ENCODE data around the gene EGLN2.
"Not testable (repeated sequence)": the region's sequence is repeated elsewhere in the genome, so short reads cannot be mapped to it uniquely, and the experiment has no call there.

The EGLN2 gene

DNA sequence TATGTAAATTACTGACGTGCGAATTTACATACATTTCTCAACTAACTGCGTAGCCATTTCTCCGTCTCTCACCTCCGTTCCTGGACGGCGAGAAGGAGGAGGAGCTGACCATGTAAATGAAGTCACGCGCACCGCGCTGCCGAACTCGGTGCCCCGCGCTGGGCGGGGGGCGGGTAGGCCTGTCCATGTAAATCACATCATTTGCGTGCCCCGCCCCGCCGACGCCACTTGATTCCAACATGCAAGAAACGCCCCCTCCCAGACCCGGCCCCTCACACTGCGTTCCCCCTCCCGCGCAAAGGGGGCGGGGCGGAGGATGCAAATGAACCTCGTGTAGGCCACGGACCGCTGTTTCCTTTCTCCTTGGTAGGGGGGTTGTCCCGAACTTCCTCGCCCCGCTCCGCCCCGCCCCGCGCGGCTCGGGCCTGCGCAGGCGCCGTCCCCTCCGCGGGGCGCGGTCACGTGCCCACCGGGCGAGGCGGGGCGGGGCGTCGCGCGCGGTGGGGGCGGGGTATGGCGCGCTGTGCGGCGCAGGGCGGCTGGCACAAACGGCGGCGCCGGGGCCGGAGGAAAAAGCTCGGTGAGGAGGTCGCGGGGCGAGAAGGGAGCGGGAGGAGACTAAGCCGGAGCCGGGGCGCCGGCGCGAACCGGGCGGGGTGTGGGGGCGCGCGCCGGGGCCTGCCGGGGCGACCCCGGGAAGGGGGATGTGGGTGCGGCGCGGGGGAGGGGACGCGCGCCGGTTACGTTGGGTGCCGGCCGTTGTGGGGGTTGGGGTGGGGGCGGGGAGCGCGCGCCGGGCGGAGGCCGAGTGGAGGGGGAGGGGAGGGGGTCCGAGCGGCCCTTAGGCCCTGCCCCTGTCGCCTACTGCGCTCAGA is at the start of gene EGLN2:
TSS of gene EGLN2 (plus strand) at position 509 of the 875 bp plus-strand sequence. CDS start 1,382 bp downstream, outside the sequence.
- peak; percentile 99 for DNase-seq

DNA sequence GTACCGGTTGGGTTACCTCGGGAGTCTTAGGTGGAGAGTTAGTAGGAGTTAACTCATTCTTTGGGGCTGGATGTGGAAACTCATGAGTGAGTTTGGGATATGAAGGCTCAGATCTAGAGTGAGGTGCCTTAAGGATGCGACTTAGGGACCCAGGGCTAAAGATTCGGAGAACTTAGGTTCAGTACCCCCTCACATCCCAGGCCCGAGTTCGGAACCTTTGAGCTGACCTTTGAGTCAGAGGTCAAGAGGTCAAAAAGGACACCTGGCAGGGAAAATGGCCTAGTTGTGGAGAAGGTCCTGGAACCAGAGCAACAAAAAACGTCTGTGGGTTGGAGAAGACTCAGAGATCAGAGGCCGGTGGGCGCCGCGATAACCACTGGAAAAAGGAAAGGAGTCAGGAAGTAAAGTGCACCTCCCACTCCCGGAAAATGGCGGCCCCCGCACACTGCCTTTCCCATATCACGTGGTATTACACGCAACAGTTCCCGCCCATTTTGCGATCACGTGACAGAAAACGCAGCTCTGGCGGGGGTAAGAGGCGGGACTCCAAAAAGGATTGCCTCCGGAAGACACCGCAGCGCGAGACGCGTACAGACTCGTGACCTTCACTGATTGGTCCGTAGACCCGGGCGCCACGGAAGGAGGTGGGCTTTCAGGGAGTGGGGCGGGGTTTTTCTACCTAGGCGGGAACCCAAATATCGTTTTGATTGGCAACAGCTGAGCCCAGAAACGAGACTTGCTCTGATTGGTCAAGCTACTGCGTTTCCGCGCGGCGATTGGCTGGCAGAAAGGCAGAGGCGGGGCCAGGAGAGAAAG is 48.7 kb upstream of the EGLN2 start, which contains the start of gene ACTMAP:
TSS of gene ACTMAP (minus strand) at position 420 of the 816 bp plus-strand sequence. CDS start 674 bp downstream, outside the sequence.
- peak; percentile 100 for DNase-seq

- DNase-seq, result peak; percentile 98
These were observed 48.0 kb upstream of the EGLN2 start, which contains the start of gene SNRPA for GRCh38 chr19:40750874-40751537. TSS of gene SNRPA (plus strand) at chr19:40751203. CDS start at chr19:40751409, 206 bp downstream.

DNA sequence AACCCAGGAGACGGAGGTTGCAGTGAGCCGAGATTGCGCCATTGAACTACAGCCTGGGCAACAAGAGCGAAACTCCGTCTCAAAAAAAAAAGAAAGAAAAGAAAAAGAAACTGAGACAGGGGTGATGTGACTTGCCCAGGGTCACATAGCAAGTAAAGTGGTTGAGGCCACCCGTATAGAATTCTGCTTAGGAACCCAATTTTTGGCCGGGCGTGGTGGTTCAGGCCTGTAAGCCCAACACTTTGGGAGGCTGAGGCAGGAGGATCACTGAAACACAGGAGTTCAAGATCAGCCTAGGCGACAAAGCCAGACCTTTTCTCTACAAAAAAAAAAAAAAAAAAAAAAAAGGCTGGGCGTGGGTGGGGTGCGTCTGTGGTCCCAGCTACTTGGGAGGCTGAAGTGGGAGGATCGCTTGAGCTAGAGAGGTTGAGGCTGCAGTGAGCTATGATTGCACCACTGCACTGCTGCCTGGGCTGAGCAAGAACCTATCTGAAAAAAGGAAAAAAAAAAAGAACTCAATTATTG is 46.7 kb upstream of the EGLN2 start:
- DNase-seq, result no peak

- DNase-seq, result no peak
These were observed 44.3 kb upstream of the EGLN2 start for GRCh38 chr19:40754611-40755247.

GRCh38 chr19:40755248-40755624 is 43.8 kb upstream of the EGLN2 start:
- no peak for DNase-seq

DNA sequence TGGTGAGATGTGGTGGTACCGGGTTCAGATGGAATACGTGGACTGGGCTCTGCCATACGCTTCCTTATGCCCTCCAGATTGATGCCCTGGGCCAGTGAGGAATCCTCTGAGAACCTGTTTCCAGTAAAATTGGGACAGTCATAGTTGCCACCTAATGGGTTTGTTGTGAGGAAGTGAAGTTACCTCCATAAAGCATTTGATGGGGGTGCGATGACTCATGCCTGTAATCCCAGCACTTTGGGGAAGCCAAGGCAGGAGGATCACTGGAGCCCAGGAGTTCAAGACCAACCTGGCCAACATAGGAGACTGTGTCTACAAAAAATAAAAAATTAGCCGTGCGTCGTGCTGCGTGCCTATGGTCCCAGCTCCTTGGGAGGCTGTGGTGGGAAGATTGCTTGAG is 43.2 kb upstream of the EGLN2 start:
- no peak for DNase-seq

DNA sequence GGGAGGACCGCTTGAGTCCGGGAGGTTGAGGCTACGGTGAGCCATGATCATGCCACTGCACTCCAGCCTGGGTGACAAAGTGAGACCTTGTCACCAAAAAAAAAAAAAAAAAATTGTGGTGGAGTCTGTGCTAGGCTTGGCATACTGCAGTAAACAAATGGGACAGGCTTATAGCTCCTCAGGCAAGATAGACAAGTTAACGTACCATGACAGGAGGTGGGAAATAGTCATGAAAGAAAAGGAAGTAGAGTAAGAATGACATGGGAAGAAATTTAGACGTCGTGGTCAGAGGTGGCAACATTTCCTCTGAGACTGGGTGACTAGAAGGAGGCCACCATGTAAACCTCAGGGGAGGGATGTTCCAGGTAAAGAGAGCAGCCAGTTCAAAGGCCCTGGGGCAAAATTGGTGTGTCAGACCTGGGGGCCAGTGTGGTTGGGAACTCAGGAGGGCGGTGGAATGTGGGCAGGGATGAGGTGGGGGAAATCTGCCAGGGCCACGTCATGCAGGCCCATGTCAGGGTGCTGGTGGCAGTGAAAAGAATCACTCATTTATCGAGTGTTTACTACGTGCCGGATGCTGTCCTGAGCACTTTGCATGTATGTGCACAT is 42.4 kb upstream of the EGLN2 start:
- no peak for DNase-seq

DNA sequence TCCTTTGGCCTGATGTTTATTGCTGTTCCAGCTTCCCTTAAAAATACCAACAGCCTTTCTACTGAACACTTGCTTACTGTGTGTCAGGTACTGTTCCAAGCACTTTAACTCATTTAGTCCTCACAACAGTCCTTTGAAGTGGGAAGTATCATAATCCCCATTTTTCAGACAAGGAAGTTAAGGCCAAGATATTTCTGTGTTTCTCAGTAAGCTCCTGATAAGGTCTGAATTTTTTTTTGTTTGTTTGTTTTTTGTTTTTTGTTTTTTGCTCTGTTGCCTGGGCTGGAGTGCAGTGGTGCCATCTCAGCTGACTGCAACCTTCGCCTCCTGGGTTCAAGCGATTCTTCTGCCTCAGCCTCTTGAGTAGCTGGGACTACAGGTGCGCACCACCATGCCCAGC is 40.5 kb upstream of the EGLN2 start:
- DNase-seq, result no peak

DNA sequence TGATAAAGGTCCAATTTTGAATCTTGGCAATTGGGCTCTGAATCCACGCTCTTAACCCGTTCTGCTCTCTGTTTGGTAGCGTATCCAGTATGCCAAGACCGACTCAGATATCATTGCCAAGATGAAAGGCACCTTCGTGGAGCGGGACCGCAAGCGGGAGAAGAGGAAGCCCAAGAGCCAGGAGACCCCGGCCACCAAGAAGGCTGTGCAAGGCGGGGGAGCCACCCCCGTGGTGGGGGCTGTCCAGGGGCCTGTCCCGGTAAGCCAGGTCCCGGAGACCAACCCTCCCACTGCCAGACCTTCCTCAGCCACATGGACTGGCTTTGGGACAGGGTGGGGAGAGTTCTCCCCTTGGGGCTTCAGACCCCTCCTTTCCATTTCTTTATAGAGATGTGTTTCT is 39.6 kb upstream of the EGLN2 start:
- no peak for DNase-seq

- DNase-seq, result no peak
These were observed 36.1 kb upstream of the EGLN2 start for GRCh38 chr19:40762754-40763470.

DNA sequence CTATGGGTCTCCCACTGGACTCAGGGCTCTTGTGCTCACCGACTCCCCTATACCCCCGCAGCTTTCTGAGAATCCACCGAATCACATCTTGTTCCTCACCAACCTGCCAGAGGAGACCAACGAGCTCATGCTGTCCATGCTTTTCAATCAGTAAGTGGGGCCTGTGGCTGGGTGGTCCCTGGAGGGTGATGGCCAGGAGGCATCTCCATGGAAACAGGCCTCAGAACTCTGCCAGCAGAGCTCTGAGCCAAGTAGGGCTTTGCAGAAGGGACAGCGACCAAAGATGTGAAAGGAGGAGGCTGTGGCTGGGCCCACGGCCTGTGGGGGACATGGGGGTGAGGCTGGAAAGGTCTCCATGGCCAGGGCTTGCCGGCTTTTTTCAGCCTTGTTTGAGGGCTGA is 35.5 kb upstream of the EGLN2 start:
- no peak for DNase-seq

DNA sequence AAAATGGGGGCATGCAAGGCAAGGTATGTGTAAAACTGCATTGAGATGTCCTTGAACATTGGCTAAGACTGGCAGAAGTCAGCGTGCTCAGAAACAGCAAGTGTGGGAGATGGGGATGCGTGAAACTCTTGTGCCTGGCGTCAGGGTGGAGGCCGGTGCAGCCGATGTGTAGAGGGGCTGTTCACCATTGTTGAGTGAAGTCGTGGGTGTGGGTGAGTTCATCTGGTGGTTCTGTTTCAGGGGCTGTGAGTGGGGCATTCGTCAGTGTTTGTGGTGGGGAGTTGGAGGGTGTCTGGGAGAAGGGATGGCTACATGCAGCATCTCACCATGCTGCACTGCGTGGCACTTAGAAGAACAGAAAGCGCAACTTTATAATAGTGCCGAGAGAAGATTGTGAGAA is 35.0 kb upstream of the EGLN2 start:
- DNase-seq, result no peak

- DNase-seq, result not testable (repeated sequence)
These were observed 32.6 kb upstream of the EGLN2 start for GRCh38 chr19:40766385-40766784.

- no peak for DNase-seq
These were observed 30.1 kb upstream of the EGLN2 start for GRCh38 chr19:40768869-40769268.

GRCh38 chr19:40771101-40771862 is 27.7 kb upstream of the EGLN2 start:
- peak; percentile 5 for DNase-seq

- no peak for DNase-seq
These were observed 23.9 kb upstream of the EGLN2 start, which contains the start of gene MIA for GRCh38 chr19:40774916-40775631. TSS of gene MIA (plus strand) at chr19:40775521. CDS start at chr19:40775543, 22 bp downstream.

DNA sequence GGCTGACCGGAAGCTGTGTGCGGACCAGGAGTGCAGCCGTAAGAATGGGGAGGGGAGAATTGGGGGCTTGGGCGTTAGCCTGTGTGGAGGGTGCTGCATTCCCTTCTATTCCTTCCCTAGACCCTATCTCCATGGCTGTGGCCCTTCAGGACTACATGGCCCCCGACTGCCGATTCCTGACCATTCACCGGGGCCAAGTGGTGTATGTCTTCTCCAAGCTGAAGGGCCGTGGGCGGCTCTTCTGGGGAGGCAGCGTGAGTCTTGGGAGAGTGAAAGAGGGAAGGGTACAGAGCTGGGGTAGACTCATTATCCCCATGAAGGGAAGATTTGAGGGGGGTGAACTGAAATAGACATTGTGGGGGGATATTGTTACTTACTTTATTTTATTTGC is 23.4 kb upstream of the EGLN2 start:
- DNase-seq, result no peak

DNA sequence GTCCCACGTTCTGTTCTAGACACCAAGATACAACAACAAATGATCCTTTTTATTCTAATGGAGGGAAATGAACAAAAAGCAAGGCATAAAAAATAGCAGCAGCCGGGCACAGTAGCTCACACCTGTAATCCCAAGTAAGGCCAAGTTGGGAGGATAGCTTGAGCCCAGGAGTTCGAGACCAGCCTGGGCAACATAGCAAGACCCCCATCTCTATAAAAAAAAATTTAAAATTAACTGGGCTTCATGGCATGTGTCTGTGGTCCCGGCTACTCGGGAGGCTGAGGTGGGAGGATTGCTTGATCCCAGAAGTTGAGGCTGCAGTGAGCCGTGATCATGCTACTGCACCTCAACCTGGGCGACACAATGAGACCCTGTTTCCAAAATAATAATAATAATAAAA is 22.6 kb upstream of the EGLN2 start:
- DNase-seq, result no peak
